ENCODE results near the gene ALDH2. TPM values are rescaled to one million over a fixed set of nuclear protein-coding genes. Genes with fewer than 3 reads are reported as not detected.

Gene ALDH2
- total and polyA plus RNA-seq, 2 of the 8 experiments (the other 6 are each of a cell fraction or from before 2014, with no cell fraction given): 25.4 to 43.8 TPM

GRCh38 chr12:111748151-111748672, 18.5 kb upstream of the ALDH2 start:
- H3K79me1 ChIP-seq (ENCODE audit: low read depth, low read length): no peaks in the 10 kb centered on the region
- H3K9ac ChIP-seq (replicated peaks in 1 of 4; ENCODE audit: extremely low read depth in 1 of 4, low read depth in 3 of 4, low read length in 3 of 4): no peak overlapping the region
- peaks cover 0 to 2% of the 10 kb centered on the region in 2 experiments for H4K20me1 ChIP-seq (replicated peaks in 1 of 2; ENCODE audit: control insufficient read depth in 1 of 2, insufficient read depth in 2 of 2, low read length in 2 of 2)
- H3K4me1 ChIP-seq (replicated peaks in 1 of 4; ENCODE audit: control insufficient read depth in 3 of 4, insufficient read depth in 4 of 4, low read length in 3 of 4): no peaks in the 10 kb centered on the region; a peak in 1 of 7 replicates
- H3K9me3 ChIP-seq (ENCODE audit: insufficient read depth in 2 of 2, low read depth in 1 of 2, low read length in 1 of 2): no peaks in the 10 kb centered on the region
- H4K91ac ChIP-seq (replicated peaks; ENCODE audit: insufficient read length, low read length): no peak overlapping the region
- no peak overlapping the region for H2BK12ac ChIP-seq (ENCODE audit: low read depth, low read length)
- H2AK5ac ChIP-seq (ENCODE audit: low read depth, low read length): no peak overlapping the region
- H3K4ac ChIP-seq (replicated peaks; ENCODE audit: insufficient read length, low read depth, low read length): no peak overlapping the region
- H2BK5ac ChIP-seq (ENCODE audit: low read depth, low read length): no peak overlapping the region
- H3K27ac ChIP-seq (ENCODE audit: low read depth, low read length): no peak overlapping the region
- no peak overlapping the region for H2AFZ ChIP-seq (ENCODE audit: low read length)
- no peak overlapping the region for H4K8ac ChIP-seq (ENCODE audit: extremely low read depth, insufficient read depth, low read length)
- H3K23ac ChIP-seq (ENCODE audit: insufficient read length): no peak overlapping the region
- no peak overlapping the region for H2BK20ac ChIP-seq (ENCODE audit: low read length)
- H3K36me3 ChIP-seq (ENCODE audit: control insufficient read depth in 2 of 4, insufficient read depth in 4 of 4, low read length in 3 of 4): peaks cover 0 to 7% (median 3%) of the 10 kb centered on the region in 4 experiments; a peak in 4 of 8 replicates
- H3K4me2 ChIP-seq (ENCODE audit: insufficient read depth in 1 of 2, low read depth in 2 of 2, low read length in 2 of 2): no peak overlapping the region
- no peak overlapping the region for H3K4me3 ChIP-seq (ENCODE audit: extremely low read depth in 1 of 4, insufficient read depth in 2 of 4, low read depth in 3 of 4, low read length in 4 of 4)
- no peaks in the 10 kb centered on the region for H3K79me2 ChIP-seq (ENCODE audit: control insufficient read depth in 1 of 2, insufficient read depth in 2 of 2, low read length in 2 of 2)
- ChIA-PET POLR2A (ENCODE audit: partially characterized antibody) (interaction anchor here (1.9 kb wide), 1 partner anchor 18 kb away, joined by 5 read pairs; the partner anchor contains the start of gene ALDH2), CTCF (ENCODE audit: partially characterized antibody) (interaction anchor here (0.6 to 1.7 kb wide), 4 partner anchors 9 to 65 kb away, joined by 3 to 6 read pairs (median 3); no protein-coding TSS in a partner anchor)
- H4K5ac ChIP-seq (ENCODE audit: insufficient read length, low read depth, low read length): no peak overlapping the region
- H3K23me2 ChIP-seq (ENCODE audit: low read depth, low read length): no peaks in the 10 kb centered on the region
- 82% methylated on average over 8 of the region's 8 CpGs; no CpG with 5 or more reads in 1 of the 2 experiments for WGBS, 2 experiments (ENCODE audit: extremely low coverage in 1 of 2, insufficient coverage in 1 of 2, insufficient read length in 1 of 2, insufficient replicate concordance in 2 of 2, low coverage in 1 of 2, low lambda C conversion rate in 2 of 2, missing lambda C conversion rate in 1 of 2)
- H3K56ac ChIP-seq (replicated peaks; ENCODE audit: insufficient read length, low read depth, low read length): no peak overlapping the region
- H2BK15ac ChIP-seq (ENCODE audit: low read length): no peak overlapping the region
- H3K14ac ChIP-seq (ENCODE audit: insufficient read length): no peak overlapping the region
- H3K18ac ChIP-seq (ENCODE audit: extremely low read depth, low read length): no peak overlapping the region
- DNase-seq (ENCODE audit: low read depth in 1 of 2, low spot score in 2 of 2) (no peak), FAIRE-seq (no peak)
- TF ChIP-seq BRCA1 (IDR thresholded peaks at IDR 0.05; ENCODE audit: low read depth, low read length) (no peak), RAD21 (IDR thresholded peaks at IDR 0.05 in 1 of 2, conservative IDR thresholded peaks at IDR 0.05 in 1 of 2; ENCODE audit: low read depth in 2 of 2, low read length in 2 of 2) (no peak), KDM1A (IDR thresholded peaks at IDR 0.05; ENCODE audit: borderline replicate concordance, low read length) (no peak), JUN (IDR thresholded peaks at IDR 0.05; ENCODE audit: low read depth, low read length) (no peak), FOSL1 (IDR thresholded peaks at IDR 0.05; ENCODE audit: insufficient read depth, low read depth, low read length) (no peak), ZNF274 (IDR thresholded peaks at IDR 0.05; ENCODE audit: borderline replicate concordance, extremely low read depth, low read length) (no peak), POLR2A (IDR thresholded peaks at IDR 0.05; ENCODE audit: control extremely low read depth in 1 of 2, low read depth in 2 of 2, low read length in 2 of 2) (no peak), TEAD4 (IDR thresholded peaks at IDR 0.05; ENCODE audit: low read depth, low read length) (no peak), ATF2 (IDR thresholded peaks at IDR 0.05; ENCODE audit: low read length) (no peak), RFX5 (IDR thresholded peaks at IDR 0.05; ENCODE audit: borderline replicate concordance, low read depth, low read length) (no peak), RBBP5 (IDR thresholded peaks at IDR 0.05; ENCODE audit: borderline replicate concordance, low read depth, low read length) (no peak)
- no peaks in the 10 kb centered on the region for H3K27me3 ChIP-seq (replicated peaks in 1 of 4; ENCODE audit: control insufficient read depth in 3 of 4, extremely low read depth in 1 of 4, insufficient read depth in 3 of 4, low read length in 3 of 4)
- H2BK120ac ChIP-seq (replicated peaks; ENCODE audit: low read depth, low read length): no peak overlapping the region
